ENCODE measurements around the gene AFAP1L2. TPM values are rescaled to one million over a fixed set of nuclear protein-coding genes. Genes with fewer than 3 reads are reported as not detected.

AFAP1L2 gene
- total RNA-seq, 2 experiments from 2014 or later, result 1.4 to 2.0 TPM

DNA sequence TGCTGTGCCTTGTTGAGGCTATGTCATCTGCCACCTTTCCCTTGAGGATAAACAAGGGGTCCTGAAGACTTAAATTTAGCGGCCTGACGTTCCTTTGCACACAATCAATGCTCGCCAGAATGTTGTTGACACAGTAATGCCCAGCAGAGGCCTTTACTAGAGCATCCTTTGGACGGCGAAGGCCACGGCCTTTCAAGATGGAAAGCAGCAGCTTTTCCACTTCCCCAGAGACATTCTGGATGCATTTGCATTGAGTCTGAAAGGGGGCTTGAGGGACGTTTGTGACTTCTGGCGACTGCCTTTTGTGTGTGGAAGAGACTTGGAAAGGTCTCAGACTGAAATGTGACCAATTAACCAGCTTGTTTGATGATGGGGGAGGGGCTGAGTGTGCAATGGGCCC lies 112.8 kb downstream of the AFAP1L2 start:
- intact Hi-C loops (cut with DNase I, micrococcal nuclease), result no loop called here
- no peak overlapping the region for H3K4me3 Mint-ChIP-seq
- peaks cover 18% of the 10 kb centered on the region for H3K36me3 Mint-ChIP-seq (ENCODE audit: low read depth)
- H3K27ac Mint-ChIP-seq, result no peak overlapping the region
- DNase-seq, result no peak
- no peaks in the 10 kb centered on the region for H3K27me3 Mint-ChIP-seq
- H3K9me3 Mint-ChIP-seq (ENCODE audit: low read depth), result peaks cover 12% of the 10 kb centered on the region
- ChIA-PET POLR2A (no interaction called here), CTCF (interaction anchor here (4.6 kb wide), 1 partner anchor 12 kb away, joined by 27 read pairs; no protein-coding TSS in a partner anchor)
- no peaks in the 10 kb centered on the region for H3K4me1 Mint-ChIP-seq
- ATAC-seq, result no peak

DNA sequence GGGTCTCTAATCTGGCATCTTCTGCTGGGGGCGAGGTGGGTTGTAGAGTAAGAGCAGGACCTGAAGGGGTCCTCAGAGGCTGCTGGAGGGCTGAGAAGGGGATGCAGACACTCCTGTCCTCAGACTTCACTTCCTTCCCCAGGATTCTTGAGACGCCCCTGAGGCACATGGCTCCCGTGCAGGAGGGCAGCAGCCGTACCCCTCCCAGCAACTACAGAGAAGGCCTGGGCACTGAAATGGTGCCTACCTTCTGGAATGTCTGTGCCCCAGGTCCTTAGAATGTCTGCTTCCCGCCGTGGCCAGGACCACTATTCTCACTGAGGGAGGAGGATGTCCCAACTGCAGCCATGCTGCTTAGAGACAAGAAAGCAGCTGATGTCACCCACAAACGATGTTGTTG lies 113.2 kb downstream of the AFAP1L2 start:
- ChIA-PET POLR2A (no interaction called here), CTCF (interaction anchor here (4.6 kb wide), 1 partner anchor 13 kb away, joined by 27 read pairs; no protein-coding TSS in a partner anchor)
- H3K4me1 Mint-ChIP-seq, result no peaks in the 10 kb centered on the region
- peaks cover 13% of the 10 kb centered on the region for H3K36me3 Mint-ChIP-seq (ENCODE audit: low read depth)
- no peak for DNase-seq
- ATAC-seq, result no peak
- H3K9me3 Mint-ChIP-seq (ENCODE audit: low read depth), result peaks cover 10% of the 10 kb centered on the region
- intact Hi-C loops (cut with DNase I, micrococcal nuclease), result no loop called here
- no peak overlapping the region for H3K4me3 Mint-ChIP-seq
- no peak overlapping the region for H3K27ac Mint-ChIP-seq
- no peaks in the 10 kb centered on the region for H3K27me3 Mint-ChIP-seq

DNA sequence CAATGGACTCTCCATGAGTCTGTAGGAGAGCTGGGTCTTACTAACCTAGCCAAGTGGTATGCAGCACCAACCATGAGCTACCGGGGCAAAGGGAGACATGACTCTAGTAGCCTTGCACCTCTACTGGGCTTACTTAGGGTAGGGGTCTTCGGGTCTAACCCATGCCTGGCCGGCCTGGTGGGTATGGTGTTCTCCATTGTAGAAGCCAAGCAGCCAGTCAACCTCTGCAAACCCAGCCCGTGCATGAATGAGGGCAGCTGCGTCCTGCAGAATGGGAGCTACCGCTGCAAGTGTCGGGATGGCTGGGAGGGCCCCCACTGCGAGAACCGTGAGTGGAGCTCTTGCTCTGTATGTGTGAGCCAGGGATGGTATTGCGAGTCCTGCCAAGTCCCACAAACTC lies 114.3 kb downstream of the AFAP1L2 start:
- POLR2A ChIA-PET, result interaction anchor here (0.6 kb wide), 1 partner anchor 638 kb away, joined by 3 read pairs; no protein-coding TSS in a partner anchor
- no peak overlapping the region for H3K27ac Mint-ChIP-seq
- ATAC-seq (no peak), DNase-seq (no peak)
- H3K4me3 Mint-ChIP-seq, result no peak overlapping the region
- H3K36me3 Mint-ChIP-seq (ENCODE audit: low read depth), result peaks cover 5% of the 10 kb centered on the region
- H3K27me3 Mint-ChIP-seq, result no peaks in the 10 kb centered on the region
- CTCF ChIA-PET, result interaction anchor here (4.6 kb wide), 1 partner anchor 14 kb away, joined by 27 read pairs; no protein-coding TSS in a partner anchor
- intact Hi-C loops (cut with DNase I, micrococcal nuclease), result no loop called here
- H3K9me3 Mint-ChIP-seq (ENCODE audit: low read depth), result peaks cover 2% of the 10 kb centered on the region
- H3K4me1 Mint-ChIP-seq, result no peaks in the 10 kb centered on the region

DNA sequence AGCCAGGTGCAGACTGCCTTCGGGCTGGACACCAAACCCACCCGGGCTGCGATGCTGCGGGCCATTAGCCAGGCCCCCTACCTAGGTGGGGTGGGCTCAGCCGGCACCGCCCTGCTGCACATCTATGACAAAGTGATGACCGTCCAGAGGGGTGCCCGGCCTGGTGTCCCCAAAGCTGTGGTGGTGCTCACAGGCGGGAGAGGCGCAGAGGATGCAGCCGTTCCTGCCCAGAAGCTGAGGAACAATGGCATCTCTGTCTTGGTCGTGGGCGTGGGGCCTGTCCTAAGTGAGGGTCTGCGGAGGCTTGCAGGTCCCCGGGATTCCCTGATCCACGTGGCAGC lies 115.2 kb downstream of the AFAP1L2 start:
- CTCF ChIA-PET, result interaction anchor here (4.6 kb wide), 1 partner anchor 15 kb away, joined by 27 read pairs; no protein-coding TSS in a partner anchor
- H3K27ac Mint-ChIP-seq, result no peak overlapping the region

DNA sequence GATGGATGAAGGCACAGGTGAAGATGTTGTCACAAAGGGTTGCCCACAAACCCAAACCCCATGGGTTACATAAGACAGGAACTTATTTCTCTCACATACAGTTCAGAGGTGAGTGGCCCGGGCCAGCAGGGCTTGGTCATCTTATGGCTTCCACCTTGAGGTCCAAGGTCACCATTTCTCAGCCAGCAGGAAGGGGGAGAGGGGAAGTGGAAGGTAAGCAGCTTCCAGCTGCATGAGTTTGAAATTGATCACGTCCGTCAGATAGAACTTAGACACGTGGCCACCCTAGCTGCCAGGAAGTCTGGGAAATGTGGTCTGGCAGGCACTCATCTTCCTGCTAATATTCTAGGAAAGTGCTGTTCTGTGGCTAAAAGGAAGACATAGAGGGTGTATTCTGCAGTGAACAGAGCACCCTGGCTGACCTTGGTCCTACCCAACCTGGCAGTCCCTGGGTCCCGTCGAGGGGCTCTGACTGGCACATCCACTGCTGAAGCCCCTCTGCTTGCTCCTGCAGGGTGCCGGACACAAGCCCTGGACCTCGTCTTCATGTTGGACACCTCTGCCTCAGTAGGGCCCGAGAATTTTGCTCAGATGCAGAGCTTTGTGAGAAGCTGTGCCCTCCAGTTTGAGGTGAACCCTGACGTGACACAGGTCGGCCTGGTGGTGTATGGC lies 115.7 kb downstream of the AFAP1L2 start:
- H3K4me1 Mint-ChIP-seq, result no peaks in the 10 kb centered on the region
- ChIA-PET POLR2A (no interaction called here), CTCF (interaction anchor here (4.6 kb wide), 1 partner anchor 15 kb away, joined by 27 read pairs; no protein-coding TSS in a partner anchor)
- DNase-seq (no peak), ATAC-seq (no peak)
- intact Hi-C loops (cut with DNase I, micrococcal nuclease), result no loop called here
- H3K9me3 Mint-ChIP-seq (ENCODE audit: low read depth), result no peaks in the 10 kb centered on the region
- H3K4me3 Mint-ChIP-seq, result no peak overlapping the region
- H3K27ac Mint-ChIP-seq, result no peak overlapping the region
- H3K36me3 Mint-ChIP-seq (ENCODE audit: low read depth), result no peaks in the 10 kb centered on the region
- H3K27me3 Mint-ChIP-seq, result no peaks in the 10 kb centered on the region

More for the DNA sequence above, 115.2 kb downstream of the AFAP1L2 start:
- Mint-ChIP-seq H3K4me3 (no peak overlapping the region), H3K4me1 (no peaks in the 10 kb centered on the region), H3K9me3 (ENCODE audit: low read depth) (no peaks in the 10 kb centered on the region), H3K27me3 (no peaks in the 10 kb centered on the region), H3K36me3 (ENCODE audit: low read depth) (no peaks in the 10 kb centered on the region)
- ATAC-seq (no peak), DNase-seq (no peak)
- POLR2A ChIA-PET, result no interaction called here
- intact Hi-C loops (cut with DNase I, micrococcal nuclease), result no loop called here

DNA sequence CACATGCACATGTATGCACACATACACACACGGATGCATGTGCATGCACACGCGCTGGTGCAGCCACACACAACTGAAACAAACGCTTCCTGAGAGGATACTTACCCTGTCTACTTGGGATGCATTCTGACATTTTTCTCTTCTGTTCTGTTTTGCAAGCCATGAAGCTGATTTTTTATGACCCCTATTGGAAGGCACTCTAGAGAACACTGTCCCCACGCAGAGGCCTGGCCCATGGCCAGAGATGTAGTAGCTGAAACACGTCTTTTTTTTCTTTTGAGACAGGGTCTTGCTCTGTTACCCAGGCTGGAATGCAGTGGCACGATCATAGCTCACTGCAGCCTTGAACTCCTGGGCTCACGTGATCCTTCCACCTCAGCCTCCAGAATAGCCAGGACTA lies 117.4 kb downstream of the AFAP1L2 start:
- ChIA-PET CTCF (no interaction called here), POLR2A (no interaction called here)
- H3K4me3 Mint-ChIP-seq, result no peak overlapping the region
- no peaks in the 10 kb centered on the region for H3K36me3 Mint-ChIP-seq (ENCODE audit: low read depth)
- no peak overlapping the region for H3K27ac Mint-ChIP-seq
- H3K9me3 Mint-ChIP-seq (ENCODE audit: low read depth), result no peaks in the 10 kb centered on the region
- intact Hi-C loops (cut with DNase I, micrococcal nuclease), result no loop called here
- no peaks in the 10 kb centered on the region for H3K4me1 Mint-ChIP-seq
- no peak for ATAC-seq
- no peak for DNase-seq
- H3K27me3 Mint-ChIP-seq, result no peaks in the 10 kb centered on the region

- ATAC-seq, result no peak
- DNase-seq, result no peak
- Mint-ChIP-seq H3K9me3 (ENCODE audit: low read depth) (no peaks in the 10 kb centered on the region), H3K36me3 (ENCODE audit: low read depth) (no peaks in the 10 kb centered on the region), H3K27me3 (no peaks in the 10 kb centered on the region), H3K27ac (no peak overlapping the region), H3K4me3 (no peak overlapping the region), H3K4me1 (no peaks in the 10 kb centered on the region)
- POLR2A ChIA-PET, result no interaction called here
- intact Hi-C loops (cut with DNase I, micrococcal nuclease), result no loop called here
- CTCF ChIA-PET, result interaction anchor here (2.8 kb wide), 1 partner anchor 18 kb away, joined by 11 read pairs; no protein-coding TSS in a partner anchor
Observed at GRCh38 chr10:114285961-114286441, 118.3 kb downstream of the AFAP1L2 start.

DNA sequence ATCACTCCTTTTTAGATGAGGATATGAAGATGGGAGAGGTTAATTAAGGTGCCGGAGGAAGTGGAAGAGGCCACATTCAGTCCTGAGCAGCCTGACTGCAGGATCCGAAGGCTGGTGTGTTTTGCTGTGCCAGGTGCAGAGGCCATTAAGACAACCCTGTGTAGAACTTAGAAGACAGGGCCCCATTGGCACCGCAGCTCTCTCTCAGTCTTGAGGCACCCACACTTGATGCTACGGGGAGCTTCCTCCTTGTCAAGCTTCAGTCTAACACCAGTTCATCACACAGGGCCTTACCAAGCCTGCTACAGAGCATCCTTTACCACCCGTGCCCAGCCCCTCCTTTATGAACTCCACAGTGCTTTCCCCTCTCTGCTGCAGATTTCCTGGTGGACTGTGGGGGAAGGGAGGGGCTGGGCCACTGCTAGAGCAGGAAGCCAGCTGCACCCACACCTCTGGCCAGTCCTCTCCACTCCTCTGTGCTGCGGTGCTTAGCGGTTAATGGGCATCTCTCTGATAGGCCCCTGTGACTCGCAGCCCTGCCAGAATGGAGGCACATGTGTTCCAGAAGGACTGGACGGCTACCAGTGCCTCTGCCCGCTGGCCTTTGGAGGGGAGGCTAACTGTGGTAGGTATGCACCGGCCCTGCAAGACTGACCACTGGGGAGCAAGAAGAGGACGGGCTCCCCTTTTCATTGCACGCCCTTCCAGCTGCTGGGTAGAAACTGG lies 119.8 kb downstream of the AFAP1L2 start:
- intact Hi-C loops (cut with DNase I, micrococcal nuclease), result no loop called here

GRCh38 chr10:114283535-114284234 lies 120.6 kb downstream of the AFAP1L2 start:
- Mint-ChIP-seq H3K4me1 (no peaks in the 10 kb centered on the region), H3K9me3 (ENCODE audit: low read depth) (no peaks in the 10 kb centered on the region), H3K27ac (no peak overlapping the region), H3K36me3 (ENCODE audit: low read depth) (no peaks in the 10 kb centered on the region), H3K4me3 (no peak overlapping the region), H3K27me3 (no peaks in the 10 kb centered on the region)
- ATAC-seq (no peak), DNase-seq (no peak)
- CTCF ChIA-PET, result interaction anchor here (0.6 to 2.8 kb wide), 2 partner anchors 20 to 25 kb away, joined by 3 to 11 read pairs; no protein-coding TSS in a partner anchor
- intact Hi-C loops (cut with DNase I, micrococcal nuclease), result no loop called here
- POLR2A ChIA-PET, result interaction anchor here (0.6 kb wide), 1 partner anchor 1844 kb away, joined by 10 read pairs; no protein-coding TSS in a partner anchor

More for the DNA sequence above, 119.8 kb downstream of the AFAP1L2 start:
- no peak for DNase-seq
- POLR2A ChIA-PET, result no interaction called here
- no peaks in the 10 kb centered on the region for H3K27me3 Mint-ChIP-seq
- H3K36me3 Mint-ChIP-seq (ENCODE audit: low read depth), result no peaks in the 10 kb centered on the region
- ATAC-seq, result no peak
- H3K9me3 Mint-ChIP-seq (ENCODE audit: low read depth), result no peaks in the 10 kb centered on the region
- CTCF ChIA-PET, result interaction anchor here (2.8 kb wide), 1 partner anchor 19 kb away, joined by 11 read pairs; no protein-coding TSS in a partner anchor
- H3K27ac Mint-ChIP-seq, result no peak overlapping the region
- H3K4me3 Mint-ChIP-seq, result no peak overlapping the region
- H3K4me1 Mint-ChIP-seq, result no peaks in the 10 kb centered on the region

- H3K4me1 Mint-ChIP-seq, result no peaks in the 10 kb centered on the region
- ATAC-seq (no peak), DNase-seq (no peak)
- intact Hi-C loops (cut with DNase I, micrococcal nuclease), result no loop called here
- no peak overlapping the region for H3K27ac Mint-ChIP-seq
- H3K4me3 Mint-ChIP-seq, result no peak overlapping the region
- no peaks in the 10 kb centered on the region for H3K9me3 Mint-ChIP-seq (ENCODE audit: low read depth)
- H3K27me3 Mint-ChIP-seq, result peaks cover 2% of the 10 kb centered on the region
- POLR2A ChIA-PET, result no interaction called here
- CTCF ChIA-PET, result interaction anchor here (0.6 kb wide), 2 partner anchors 25 to 448 kb away, joined by 3 read pairs; no protein-coding TSS in a partner anchor
- H3K36me3 Mint-ChIP-seq (ENCODE audit: low read depth), result no peaks in the 10 kb centered on the region
Observed at GRCh38 chr10:114283091-114283490, 121.2 kb downstream of the AFAP1L2 start.

DNA sequence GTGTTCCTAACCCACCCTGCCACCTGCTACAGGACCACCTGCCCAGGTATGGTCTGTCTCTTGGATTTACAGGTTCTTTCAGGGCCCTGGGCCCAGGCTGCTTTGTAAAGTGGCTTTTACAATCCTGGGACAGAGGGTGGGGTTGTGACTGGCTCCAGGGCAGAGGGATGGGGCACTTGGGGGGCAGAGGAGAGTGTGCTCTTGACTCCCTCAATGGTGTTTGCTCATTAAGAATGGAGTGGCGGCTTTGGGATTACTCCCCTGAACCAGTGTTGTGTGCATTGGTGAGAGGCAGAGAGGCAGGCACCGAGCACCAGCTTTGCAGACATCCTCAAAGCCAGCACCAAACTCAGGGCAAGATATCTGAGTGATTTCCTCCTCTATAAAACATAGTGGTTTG lies 121.8 kb downstream of the AFAP1L2 start:
- DNase-seq, result no peak
- Mint-ChIP-seq H3K9me3 (ENCODE audit: low read depth) (no peaks in the 10 kb centered on the region), H3K36me3 (ENCODE audit: low read depth) (no peaks in the 10 kb centered on the region), H3K27ac (no peak overlapping the region), H3K27me3 (peaks cover 3% of the 10 kb centered on the region), H3K4me1 (no peaks in the 10 kb centered on the region), H3K4me3 (no peak overlapping the region)
- ChIA-PET CTCF (interaction anchor here (0.6 kb wide), 2 partner anchors 35 to 447 kb away, joined by 3 read pairs; no protein-coding TSS in a partner anchor), POLR2A (no interaction called here)
- no peak for ATAC-seq
- intact Hi-C loops (cut with DNase I, micrococcal nuclease), result no loop called here
